HK-2 (cell line): ENCODE results near the gene CD33.

Experiments used
- DNase-seq: peaks from one replicate; pipeline ENCODE4 v3.0.0-alpha.2; 2018; ENCODE audit not compliant: unreplicated experiment

CD33 gene

DNA sequence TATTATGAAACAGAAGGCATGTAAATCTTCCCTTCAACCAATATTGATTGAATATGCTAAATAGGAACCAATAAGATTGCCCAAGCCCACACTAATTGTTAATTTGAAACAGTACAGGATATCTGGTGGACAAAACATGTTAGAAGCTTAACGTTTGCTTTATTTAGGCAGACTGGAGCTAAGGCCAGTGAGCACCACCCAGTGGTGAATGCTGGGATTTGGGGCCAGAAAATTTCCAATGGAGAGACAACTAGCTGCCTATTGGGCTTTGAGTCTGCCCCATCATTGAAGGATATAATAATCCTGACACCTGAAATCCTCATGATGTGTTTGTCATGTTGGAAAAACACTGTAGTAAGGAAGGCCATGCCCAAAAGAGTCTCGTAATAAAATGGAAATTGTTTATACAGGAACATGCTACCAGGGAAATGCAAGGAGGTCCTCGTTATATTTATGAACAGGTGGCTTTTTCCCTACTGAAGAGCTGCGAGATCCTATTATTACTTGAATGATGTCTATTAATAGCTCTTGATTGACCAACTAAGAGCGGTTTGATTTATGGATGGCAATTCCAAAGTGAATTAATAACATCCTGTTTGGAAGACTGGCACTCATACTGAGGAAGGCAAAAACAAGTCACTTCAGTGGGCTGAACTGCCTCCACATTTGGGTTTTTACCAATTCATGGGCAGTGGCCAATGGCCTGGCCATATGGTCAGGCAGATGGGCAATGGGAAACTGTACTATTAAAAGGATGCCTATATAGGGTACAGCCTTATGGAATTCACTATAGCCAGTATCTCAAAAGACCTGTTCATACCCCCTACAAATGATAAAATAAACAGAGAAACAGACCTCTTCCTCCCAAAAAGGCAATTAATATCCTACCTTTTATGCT is 34.7 kb downstream of the CD33 start:
- DNase-seq: no peak

GRCh38 chr19:51263808-51264207 is 38.9 kb downstream of the CD33 start:
- DNase-seq: no peak

- no peak for DNase-seq
Observed at GRCh38 chr19:51271067-51271466, 46.2 kb downstream of the CD33 start.

DNA sequence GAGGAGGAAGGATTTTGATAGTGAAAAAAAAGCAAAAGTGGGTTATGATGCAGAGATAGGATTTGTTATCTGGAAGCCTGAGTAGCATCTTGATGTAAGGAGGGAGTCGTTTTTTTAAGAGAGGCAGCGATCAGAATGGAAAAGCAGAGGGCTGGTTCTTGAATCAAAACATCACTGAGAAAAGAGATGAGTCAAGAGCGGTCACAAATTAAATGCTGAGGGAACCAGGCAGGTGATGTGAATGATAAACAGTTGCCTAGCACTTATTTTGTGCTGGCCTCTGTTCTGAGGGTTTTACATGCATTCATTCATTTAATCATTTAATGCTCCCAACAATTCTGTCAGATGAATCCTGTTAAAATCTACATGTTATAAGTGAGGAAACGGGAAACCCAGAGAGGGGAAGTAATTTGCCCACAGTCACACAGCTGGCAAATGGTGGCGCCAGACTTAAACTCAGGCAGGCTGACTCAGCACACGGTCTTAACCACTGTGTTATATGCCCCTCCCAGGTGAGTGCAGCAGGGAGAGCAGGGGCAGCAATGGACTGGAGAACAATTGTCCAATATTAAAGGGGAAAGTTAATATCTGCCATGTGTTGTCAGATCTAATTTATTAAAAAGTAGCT is 47.4 kb downstream of the CD33 start:
- DNase-seq: no peak

DNA sequence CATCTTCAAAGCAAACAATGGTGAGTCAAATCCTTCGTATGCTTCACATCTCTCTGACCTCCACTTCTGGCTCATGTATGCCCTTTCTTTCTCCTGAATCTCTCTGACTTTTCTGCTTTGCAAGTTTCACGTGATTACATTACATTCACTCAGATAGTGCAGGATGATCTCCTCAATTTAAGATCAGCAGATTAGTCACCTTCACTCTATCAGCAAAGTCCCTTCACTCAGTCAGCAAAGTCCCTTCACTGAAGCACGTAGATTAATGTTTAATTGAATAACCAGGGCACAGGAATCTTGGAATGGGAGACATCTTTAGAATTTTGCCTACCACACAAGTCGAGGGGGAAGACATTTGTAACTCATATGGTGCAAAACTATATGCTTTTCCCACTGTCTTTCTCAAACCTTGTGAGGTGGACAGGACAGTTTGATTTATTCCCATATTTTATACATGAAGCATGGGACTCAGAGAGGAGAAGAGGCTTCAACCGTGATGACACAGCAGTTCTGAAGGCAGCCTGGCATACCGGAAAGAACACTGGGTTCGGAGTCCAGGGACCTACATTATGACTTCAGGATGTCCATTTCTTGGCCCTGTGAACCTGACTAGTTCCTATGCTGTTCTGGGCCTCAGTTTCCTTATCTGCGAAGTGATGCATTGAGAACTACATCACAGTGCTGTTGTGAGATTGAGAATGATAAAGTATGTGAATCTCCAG is 49.3 kb downstream of the CD33 start:
- no peak for DNase-seq

DNA sequence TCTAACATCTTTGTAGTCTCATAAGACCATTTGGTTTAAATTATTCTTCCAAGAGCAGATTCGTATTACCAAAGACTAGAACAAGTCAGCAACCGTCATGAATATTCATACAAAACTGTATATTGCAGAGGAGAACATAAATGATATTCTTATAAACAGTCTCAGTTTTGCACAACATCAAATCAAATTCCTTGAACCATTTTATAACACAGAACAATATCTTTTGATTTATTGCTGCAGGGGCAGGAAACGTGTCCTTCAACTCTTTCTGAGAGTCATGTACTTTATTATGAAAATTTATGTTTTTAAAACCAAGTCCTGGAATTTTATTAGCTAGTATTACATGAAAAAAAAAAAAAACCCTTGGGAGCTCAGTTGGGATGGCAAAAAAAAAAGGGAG is 52.2 kb downstream of the CD33 start:
- DNase-seq: no peak

- no peak for DNase-seq
Observed at GRCh38 chr19:51282335-51282734, 57.5 kb downstream of the CD33 start.

- no peak for DNase-seq
Observed at GRCh38 chr19:51285682-51286081, 60.8 kb downstream of the CD33 start.
